Spleen (tissue), 7 donors: ENCODE data around the gene HCAR2.

Experiments
- CTCF ChIP-seq, 11 experiments: fragments of 200-600 bp in 7 of 11; fragments of 450-650 bp in 4 of 11; sonication (generic) in 4 of 11; IDR thresholded peaks in 8 of 11; conservative IDR thresholded peaks in 3 of 11; 1 replicate in 7 of 11; 2 replicates in 4 of 11; pipeline versions ENCODE4 v1.4.0 to v1.8.0; 2016 to 2021; ENCODE audit warnings: antibody characterized with exemption in 11 of 11, inconsistent platforms in 4 of 11, mild to moderate bottlenecking in 1 of 11
- POLR2A ChIP-seq, 3 donors: fragments of 450-650 bp; IDR thresholded peaks; one replicate each; pipeline ENCODE4 v1.5.1; 2017; ENCODE audit warnings: antibody characterized with exemption in 3 of 3, mild to moderate bottlenecking in 1 of 3
- POLR2AphosphoS5 ChIP-seq, 3 donors: sonication (generic); formaldehyde crosslinking; IDR thresholded peaks; one replicate each; pipeline ENCODE4 v1.5.1; 2017; ENCODE audit warnings: antibody characterized with exemption in 3 of 3
- donor health status: DM: no; HTN: no; CAD: no; lungs with moderate emphysema.
- donor health status: DM: no; HTN: no; CAD: no.
- donor health status: DM: no; HTN: no; CAD: no.

DNA sequence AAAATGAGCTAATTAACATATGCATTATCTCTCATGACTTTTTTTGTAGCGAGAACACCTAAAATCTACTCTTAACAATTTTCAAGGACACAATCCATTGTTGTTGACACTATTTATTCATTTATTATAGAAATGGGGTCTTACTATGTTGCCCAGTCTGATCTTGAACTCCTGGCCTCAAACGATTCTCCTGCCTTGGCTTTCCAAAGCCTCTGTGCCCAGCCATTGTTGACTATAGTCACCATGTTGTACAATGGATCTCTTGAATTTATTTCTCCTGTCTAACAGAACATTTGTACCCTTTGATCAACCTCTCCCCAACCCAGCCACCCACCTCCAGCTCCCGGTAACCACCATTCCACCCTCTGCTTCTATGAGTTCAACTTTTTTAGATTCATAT lies 41.2 kb downstream of the HCAR2 start:
- TF ChIP-seq CTCF (IDR thresholded peaks at IDR 0.05 in 8 of 11, conservative IDR thresholded peaks at IDR 0.05 in 3 of 11) (no peak), POLR2A (IDR thresholded peaks at IDR 0.05) (no peak), POLR2AphosphoS5 (IDR thresholded peaks at IDR 0.05) (no peak)
